GM12873 (cell line): Measurements from ENCODE around the gene CCDC27.

Source experiments
- TF ChIP-seq, protein P1 (sequence below): IDR thresholded peaks from 2 replicates; pipeline ENCODE4 v1.5.1; 2012; ENCODE audit warnings: low read depth, mild to moderate bottlenecking, moderate library complexity, low read length, control low read depth; ENCODE audit not compliant: insufficient read depth; ENCODE audit errors: missing control alignments

The CCDC27 gene

DNA sequence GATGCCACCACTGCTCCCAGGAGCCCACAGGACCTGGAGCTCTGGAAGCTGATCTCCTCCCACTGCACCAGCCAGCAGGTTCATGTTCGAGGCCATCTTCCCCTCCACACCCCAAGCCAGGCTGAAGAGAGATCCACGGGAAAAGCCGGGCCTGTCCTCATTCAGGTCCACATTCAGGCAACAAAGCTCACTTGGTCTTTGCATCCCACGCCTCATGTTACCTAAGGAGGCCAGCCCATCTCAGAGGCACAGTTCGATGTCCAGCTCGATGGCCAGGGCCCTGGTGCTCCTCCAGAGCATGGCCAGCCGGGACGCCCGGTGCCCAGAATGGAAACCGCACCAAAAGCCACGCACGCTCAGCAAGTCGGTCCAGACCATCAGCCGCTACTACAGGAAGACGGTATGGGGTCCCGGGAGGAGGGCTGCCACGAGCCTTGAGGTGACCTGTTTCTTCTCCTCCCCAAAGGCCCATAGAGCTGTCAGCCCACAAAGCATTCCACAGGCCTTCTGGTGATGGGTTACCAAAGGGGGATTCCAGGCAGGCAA is at the start of gene CCDC27:
Gene CCDC27, plus strand, starts transcription at position 51 of the 546 bp plus-strand sequence. Its CDS starts 32 bp downstream, at position 83.
- TF ChIP-seq, protein P1, sequence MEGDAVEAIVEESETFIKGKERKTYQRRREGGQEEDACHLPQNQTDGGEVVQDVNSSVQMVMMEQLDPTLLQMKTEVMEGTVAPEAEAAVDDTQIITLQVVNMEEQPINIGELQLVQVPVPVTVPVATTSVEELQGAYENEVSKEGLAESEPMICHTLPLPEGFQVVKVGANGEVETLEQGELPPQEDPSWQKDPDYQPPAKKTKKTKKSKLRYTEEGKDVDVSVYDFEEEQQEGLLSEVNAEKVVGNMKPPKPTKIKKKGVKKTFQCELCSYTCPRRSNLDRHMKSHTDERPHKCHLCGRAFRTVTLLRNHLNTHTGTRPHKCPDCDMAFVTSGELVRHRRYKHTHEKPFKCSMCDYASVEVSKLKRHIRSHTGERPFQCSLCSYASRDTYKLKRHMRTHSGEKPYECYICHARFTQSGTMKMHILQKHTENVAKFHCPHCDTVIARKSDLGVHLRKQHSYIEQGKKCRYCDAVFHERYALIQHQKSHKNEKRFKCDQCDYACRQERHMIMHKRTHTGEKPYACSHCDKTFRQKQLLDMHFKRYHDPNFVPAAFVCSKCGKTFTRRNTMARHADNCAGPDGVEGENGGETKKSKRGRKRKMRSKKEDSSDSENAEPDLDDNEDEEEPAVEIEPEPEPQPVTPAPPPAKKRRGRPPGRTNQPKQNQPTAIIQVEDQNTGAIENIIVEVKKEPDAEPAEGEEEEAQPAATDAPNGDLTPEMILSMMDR, result no peak

DNA sequence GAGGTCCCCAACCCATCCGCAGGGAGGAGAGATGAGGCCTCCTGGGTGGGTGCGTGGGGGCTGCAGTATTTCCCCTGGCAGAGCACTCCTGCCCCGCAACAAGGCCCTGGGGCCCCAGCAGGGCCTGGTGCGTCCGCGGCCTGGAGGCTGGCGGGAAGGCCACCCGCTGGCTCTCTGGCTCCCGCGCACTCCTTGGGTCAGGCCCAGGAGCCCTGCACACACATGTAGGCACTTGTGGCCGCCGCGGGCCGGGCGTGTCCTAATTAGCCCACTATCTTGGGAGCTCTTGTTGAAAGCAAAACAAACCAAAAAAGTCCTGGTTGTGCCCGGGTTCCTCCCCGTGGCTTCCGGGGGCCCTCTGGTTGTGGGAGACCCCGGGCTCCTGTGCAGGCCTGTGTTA is 49.7 kb upstream of the CCDC27 start:
- TF ChIP-seq, protein P1, result no peak

DNA sequence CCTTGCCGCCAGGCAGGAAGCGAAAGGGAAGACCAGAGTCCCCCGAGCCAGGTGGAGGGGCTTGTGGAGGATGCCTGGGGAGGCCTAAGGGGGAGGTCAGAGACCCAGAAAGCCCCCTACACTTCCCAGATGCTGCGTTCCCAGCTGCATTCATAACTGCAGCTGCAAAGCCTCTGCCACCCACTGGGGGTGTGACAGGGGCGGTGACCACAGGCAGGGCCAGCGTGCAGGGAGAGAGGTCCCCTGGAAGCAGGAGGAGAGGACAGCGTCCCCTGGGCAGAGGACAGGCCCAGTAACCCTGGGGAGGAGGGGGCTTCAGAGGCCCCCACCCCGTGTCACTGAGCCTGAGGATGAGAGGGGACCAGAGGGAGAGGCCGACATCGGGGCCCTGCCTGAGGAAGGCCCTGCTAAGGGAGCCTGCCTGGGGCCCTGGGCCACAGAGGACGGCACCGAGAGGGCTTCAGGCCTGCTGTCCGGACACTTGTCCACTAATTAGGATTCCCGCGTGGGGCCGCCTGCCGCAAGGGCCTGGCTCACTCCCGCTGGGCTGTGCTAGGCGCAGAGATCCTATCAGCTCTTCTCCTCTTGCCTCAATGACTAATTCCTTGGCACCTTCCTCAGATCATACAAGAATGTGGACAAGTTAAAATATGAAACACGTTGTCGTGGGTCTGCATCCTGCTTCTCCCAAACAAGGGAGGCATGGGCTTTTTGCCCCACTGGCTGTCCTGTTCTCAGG is 49.1 kb upstream of the CCDC27 start:
- TF ChIP-seq, protein P1, result no peak

DNA sequence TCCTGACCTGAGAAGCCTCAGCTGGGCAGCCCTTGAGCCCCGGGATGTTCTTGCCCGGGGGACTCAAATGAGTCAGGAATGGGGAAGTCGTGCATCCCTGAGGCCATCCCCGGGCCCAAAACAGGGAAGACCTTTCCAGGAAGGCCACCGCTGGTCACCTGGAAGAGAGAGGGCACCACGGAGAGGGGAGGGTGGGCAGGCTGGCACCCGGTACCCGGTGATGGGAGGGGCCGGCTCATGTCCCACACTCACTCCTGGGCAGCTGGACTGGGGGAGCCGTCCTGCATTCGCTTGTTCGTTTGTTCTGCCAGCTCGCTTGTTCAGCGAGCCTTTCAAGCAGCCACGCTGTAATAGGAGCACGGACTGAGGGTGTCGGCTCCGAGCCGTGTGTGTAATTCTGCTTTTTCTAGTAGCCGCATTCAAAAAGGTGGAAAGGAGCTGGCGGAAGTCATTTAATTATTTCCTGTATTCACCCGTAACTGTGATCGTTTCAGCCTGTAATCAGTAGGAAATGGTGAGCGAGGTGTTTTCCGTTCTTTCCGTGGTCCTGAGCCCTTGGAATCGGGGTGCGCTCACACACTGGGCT is 48.4 kb upstream of the CCDC27 start:
- TF ChIP-seq, protein P1, result no peak

DNA sequence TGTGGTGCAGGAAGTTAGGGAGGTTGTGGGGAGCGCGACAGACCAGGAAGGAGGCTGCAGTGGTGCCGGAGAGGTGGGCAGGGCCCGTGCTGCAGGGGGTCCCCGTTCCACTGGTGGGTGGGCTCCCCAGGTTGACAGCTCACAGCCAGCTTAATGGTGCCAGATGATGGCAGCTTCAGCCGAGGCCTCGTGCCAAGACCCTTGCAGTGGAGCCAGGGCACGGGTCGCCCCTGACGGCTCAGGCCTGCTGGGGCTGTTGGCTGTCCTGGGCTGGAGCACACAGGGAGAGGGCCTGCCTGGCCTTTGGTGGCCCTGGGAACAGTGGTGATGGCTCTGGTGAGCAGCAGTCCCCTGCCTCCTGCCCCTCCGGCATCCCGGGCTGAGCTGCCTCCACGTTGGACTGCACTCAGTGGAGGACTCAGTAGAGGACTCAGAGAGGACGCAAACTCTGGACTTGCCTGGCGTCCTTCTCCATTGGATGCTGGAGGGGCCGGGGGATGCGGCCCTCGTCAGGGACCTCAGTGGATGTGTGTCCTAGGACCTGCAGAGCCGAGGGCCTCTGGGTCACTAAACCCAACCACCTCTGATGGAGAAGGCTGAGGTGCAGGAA is 46.8 kb upstream of the CCDC27 start:
- TF ChIP-seq, protein P1, result no peak

DNA sequence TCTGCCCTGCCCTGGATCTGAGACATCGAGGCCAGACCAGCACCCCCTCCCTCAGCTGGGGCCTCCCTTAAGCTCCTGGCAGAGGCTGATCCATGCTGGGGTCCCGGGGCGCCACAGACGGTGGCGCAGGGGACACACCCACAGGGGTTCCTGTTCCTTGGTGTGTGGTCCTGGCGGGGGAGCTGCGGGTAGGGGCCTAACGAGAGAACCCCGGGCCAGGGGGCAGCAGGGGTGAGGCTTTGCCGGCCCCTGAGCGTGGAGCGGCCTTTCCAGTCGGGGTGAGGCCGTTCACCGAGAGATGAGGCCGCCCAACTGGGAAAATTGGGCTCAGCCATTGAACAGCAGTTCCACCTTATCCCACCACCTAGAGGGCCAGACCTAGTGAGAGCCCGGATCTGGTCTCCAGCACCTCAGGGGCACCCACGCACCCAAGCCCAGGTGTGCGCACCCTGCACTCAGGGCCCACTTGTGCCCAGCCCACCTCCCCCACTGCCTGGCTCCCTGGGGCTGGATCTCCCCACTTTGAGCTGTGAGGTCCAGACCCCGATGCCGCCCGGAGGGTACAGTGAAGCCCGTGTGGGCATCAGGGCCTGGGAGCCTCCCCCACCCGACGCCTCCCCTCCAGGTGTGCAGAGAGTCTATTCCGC is 45.5 kb upstream of the CCDC27 start:
- TF ChIP-seq, protein P1, result no peak
